GM18507 (cell line): Measurements from ENCODE around the gene SH3BP5.

ENCODE experiments used
- DNase-seq: peaks from one replicate; pipeline ENCODE4 v3.0.0; 2011; ENCODE audit warnings: low read depth; ENCODE audit not compliant: insufficient read length; ENCODE audit errors: extremely low spot score
- FAIRE-seq: peaks from 2 replicates; lab custom pipeline; 2011; peaks lifted over from hg19 to GRCh38; lab: Jason Lieb, UNC

SH3BP5 gene

DNA sequence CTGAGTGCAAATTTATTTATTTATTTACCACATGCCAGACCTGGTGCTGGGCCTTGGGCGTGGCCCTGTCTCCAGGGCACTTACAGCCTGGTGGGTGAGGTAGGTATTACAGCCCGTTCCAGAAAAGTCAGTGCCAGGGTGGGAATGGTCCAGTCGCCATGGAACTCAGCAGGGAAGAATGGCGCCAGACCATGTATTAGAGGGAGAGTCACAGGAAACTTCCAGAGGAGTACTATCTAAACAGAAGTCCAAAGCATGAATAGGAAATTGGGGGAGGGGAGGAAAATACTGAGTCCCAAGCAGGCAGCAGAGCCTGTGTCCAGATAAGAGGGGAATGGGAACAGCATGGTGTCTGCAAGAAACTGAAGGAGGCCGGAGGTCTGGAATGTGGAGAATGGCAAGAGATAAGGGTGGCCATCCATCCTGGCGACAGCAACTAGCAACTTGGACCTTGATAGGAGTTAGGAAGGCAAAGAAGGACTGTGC lies 27.0 kb downstream of the SH3BP5 start:
- FAIRE-seq (no peak), DNase-seq (no peak)

DNA sequence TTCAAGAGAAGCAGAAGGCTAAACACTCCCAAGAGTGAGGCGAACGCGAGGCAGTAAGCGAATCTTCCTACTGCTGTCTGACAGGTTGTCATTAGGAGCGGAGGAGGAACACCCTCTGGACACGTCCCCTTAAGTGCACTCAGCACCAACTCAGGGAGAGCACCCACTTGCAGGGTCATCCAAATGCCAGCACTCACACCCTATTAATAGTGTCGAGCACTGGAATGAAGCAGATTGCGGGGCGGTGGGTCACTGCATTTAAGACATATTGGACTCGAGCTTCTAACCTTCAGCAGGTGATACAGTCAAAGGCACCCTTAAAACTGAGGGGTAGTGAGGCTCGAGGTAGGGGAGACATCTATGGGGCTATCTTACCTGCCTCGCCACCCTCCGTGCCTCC lies 28.7 kb downstream of the SH3BP5 start:
- DNase-seq: no peak
- no peak for FAIRE-seq

DNA sequence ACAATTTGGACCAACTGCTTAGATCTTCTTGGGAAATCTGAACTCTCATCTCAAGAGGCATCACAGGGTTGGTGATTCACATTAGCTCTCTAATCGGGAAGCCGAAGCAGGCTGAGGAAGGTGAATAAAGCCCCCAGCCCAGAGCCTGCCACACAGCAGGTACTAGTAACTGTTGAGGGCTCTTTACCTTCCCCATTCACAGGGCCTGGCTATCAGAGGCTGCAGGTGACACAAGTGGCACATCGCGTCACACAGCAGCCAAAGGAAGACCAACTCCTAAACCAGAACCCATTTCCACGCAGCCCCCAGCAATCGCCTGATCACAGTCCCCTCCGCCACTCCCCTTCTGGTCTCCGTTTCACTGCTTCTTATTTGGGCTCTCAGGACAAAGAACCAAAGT lies 29.2 kb downstream of the SH3BP5 start:
- FAIRE-seq (no peak), DNase-seq (no peak)

DNA sequence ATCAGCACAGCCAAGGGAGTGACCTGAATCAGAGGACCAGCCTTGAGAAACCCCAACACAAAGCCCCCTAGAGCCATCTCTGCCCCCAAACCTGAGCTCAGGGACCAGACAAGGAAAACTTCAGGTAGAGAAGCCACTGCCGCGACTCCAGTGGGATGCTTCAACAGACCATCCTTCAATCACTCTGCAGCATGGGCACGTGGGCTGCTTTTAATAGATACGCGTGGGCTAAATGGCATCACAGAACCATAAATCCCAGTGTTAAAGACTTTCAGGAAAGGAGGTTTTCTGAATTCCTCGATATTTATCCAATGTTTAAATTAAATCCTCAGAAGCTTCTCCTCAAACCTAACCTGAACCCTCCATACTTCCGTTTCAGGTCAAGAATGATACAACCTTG lies 30.6 kb downstream of the SH3BP5 start:
- FAIRE-seq (no peak), DNase-seq (no peak)

GRCh38 chr3:15300323-15301078 lies 31.9 kb downstream of the SH3BP5 start:
- no peak for FAIRE-seq

DNA sequence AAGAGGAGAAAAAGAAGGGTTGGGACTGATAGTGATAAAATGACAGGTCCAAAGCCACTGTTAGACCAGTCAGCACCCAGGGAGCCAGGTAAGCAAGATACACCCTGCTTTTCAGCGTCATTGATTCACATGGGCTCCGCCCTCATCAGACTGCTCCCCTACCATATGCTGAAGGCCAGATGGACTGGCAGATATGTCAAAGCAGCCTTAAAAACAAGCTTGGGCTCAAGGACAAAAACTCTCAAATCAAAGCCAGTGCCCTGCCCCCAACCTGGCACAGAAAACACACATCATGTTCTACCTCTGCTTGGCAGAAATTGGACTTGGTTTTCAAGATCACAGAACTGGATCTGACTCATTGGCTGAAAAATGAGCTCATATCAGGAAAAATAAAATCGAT lies 33.4 kb downstream of the SH3BP5 start:
- DNase-seq (no peak), FAIRE-seq (no peak)

More at GRCh38 chr3:15300323-15301078, 31.9 kb downstream of the SH3BP5 start:
- DNase-seq: no peak

DNA sequence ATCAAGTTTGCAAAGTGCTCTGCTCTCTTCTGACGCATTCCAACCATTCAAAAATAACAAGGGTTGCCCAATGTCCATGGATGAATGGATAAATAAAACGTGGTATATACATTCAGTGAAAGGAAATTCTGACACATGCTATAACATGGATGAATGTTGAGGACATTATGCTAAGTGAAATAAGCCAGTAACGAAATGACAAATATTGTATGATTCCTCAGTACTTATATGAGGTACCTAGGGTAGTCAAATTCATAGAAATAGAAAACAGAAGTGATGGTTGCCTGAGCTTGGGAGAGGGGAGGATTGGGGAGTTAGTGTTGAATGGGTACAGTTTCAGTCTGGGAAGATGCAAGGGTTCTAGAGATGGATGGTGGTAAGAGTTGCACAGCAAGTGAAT lies 33.9 kb downstream of the SH3BP5 start:
- no peak for FAIRE-seq

DNA sequence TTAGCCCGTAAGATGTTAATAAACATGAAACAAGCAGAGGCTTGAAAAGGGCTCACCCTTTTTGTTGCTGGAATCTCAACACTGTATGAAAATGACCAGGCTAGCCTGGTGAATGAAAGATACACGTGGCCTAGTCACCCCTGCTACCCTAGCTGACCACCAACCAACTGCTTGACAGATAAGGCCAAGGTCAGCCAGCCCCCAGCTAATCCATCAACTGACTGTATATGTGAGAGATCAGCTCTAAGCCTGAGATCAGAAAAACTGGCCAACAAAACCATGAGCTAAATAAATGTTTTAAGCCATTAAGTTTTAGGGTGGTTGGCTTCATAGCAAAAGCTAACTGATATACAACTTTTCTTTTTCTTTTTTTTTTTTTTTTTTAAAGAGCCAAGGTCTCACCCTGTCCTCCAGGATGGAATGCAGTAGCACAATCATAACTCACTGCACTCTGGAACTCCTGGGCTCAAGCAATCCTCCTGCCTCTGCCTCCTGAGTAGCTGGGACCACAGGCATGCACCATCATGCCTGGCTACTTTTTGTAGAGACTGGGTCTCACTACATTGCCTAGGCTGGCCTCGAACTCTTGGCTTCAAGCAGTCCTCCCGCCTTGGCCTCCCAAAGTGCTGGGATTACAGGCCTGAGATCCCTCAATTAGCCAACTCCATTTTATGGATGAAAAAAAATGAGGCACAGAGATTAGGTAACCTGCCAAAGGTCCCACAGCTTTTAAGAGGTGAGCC lies 34.6 kb downstream of the SH3BP5 start:
- no peak for DNase-seq
- FAIRE-seq: no peak

More for the DNA sequence above, 33.9 kb downstream of the SH3BP5 start:
- no peak for DNase-seq

GRCh38 chr3:15295506-15295905 lies 36.9 kb downstream of the SH3BP5 start:
- FAIRE-seq (peak; percentile 41), DNase-seq (no peak)

GRCh38 chr3:15294929-15295328 lies 37.5 kb downstream of the SH3BP5 start:
- no peak for FAIRE-seq

DNA sequence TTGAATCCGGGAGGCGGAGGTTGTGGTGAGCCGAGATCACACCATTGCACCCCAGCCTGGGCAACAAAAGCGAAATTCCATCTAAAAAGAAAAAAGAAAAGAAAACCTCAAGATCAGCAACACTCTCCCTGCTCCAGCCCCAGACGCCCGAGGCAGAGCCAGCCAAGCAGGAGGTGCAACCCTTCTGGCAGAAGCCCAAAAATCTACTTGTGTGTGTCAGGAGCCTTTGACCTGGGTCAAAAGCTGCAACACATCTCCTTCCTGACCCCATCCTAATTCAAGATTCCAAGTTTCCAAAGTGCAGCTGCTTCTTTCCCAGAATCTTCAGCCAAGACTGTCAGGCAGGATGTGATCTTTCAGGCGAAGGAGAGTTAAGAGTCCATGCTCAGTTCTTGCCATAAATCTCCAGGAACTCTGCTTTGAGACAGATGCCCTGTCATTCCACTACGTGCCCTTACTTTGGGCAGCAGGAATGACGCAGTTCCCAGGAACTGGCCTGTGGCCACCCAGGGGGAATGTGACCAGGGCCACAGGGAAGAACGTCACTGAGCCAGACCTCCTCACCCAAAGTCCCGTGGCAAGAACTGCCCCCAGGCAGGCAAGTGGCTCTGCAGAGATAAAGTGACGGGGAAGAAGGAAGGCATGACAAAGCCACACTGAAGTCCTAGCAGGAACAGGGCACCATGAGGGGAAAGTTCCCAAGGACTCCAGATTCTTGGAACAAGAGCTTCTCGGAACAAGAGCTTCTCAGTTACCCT lies 39.4 kb downstream of the SH3BP5 start:
- no peak for FAIRE-seq
- DNase-seq: no peak

More at GRCh38 chr3:15294929-15295328, 37.5 kb downstream of the SH3BP5 start:
- no peak for DNase-seq

DNA sequence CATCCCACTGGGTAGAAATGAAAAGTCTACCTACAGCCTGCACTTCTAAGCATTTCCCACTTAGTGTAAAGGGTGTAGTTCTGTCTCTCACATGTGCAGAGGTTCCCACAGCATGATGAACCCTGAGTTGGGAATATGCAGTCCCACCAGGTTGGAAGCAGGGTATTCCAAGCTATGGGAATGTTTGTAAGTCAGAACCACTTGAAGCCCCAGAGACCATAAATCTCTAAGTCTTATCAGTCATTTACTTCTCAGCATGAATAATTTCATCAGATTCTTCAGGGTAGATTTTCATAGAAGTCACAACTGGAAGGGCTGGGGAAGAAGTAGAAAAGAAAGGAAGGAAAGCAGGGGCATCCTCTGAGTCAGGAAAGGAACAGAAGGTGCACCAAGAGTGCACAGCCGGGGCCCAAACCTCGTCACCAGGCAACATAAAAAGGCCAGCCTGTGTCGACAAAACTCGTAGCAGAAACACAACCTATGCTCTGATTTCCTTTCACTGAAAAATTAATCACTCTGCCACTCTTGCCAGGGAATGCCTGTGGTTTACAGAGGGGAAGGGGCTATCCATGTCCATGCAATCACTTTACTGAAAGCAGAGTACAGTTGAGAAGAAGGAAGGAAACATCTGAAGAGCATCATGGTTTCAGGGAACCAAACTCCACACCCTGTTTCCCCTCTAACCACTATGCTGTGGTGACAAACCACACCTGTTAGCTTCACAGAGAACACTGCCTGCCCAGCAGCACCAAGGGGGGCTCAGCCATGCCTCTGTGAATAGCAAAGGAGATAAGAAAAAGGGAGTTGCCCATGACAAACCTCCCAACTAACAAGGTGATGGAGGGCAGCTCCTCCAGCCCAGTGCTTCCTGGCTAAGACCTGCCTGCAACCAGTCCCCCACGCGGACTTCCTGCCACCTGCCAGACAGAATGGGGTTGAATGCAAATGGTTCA lies 40.5 kb downstream of the SH3BP5 start:
- peak; percentile 43 for DNase-seq
- peak; percentile 88 for FAIRE-seq

DNA sequence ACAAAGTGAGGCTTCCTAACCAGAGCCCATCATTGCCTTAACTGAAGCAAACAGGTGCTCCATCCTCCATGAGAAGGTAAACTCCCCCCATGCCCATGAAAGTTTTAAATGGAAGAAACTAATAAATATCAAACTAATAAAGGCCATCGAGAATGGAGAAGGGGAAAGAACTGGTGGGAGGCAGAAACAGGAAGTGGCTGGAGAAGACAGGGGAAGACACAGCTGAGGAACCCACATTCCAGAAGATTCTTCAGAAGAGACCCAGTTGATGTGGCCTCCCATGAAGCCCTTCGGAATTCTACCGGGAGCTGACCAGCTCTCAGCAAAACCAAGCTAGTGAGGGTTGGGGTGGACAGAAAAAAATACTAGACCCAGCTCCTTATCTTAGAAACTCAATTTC lies 41.6 kb downstream of the SH3BP5 start:
- DNase-seq (no peak), FAIRE-seq (no peak)

- no peak for DNase-seq
- FAIRE-seq: no peak
These were observed 42.7 kb downstream of the SH3BP5 start for GRCh38 chr3:15289661-15290060.

DNA sequence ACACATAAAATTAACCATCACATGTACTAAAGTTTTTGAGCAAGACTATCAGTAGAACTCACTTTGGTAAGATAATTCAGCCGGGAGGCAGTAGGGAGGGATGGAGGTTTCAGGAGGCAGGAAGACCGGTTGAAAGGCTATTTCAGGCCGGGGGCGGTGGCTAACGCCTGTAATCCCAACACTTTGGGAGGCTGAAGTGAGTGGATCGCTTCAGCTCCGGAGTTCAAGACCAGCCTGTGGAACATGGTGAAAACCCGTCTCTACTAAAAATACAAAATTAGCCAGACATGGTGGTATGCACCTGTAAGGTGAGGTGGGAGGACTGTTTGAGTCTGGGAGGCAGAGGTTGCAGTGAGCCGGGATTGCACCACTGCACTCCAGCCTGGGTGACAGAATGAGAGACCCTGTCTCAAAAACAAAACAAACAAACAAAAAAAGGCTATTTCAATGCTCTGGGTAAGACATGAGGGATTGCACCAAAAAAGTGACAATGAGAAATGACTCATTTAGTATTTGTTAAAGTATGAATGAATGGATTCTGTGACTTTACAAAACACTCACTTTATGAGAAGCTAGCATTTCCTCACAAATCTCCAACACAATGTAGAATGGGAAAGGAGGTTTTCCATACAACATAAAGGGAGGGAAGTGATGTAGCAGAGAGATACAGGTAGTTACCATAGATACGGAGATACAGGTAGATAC lies 43.9 kb downstream of the SH3BP5 start:
- FAIRE-seq (no peak), DNase-seq (no peak)

DNA sequence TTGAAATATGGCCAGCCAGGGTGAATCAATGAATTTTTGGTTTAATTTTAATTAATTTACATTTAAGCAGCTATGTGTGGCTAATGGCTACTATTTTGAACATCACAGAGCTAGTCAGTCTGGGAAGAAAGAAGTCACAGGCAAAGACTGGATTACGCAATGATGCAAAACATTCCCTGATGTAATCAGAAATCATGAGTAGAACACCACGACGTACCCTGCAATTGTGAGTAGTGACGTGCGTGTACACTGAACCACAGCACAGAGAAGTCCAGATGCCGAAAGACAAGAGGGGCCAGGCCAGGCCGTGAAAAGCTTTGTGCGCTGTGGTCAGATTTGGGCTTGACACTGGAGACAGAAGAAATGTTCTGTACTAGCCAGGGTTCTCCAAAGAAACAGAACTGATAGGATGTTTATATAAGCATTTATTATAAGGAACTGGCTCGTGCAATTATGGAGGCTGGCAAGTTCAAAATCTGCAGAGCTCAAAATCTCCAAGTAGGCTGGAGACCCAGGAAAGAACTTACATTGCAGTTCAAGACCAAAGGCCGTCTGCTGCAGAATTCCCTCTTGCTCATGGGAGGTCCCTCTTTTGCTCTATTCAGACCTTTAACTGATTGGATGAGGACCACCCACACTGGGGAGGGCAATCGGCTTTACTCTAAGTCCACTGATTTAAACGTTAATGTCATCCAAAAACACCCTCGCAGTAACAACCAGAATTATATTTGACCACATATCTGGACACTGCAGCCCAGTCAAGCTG lies 44.6 kb downstream of the SH3BP5 start:
- no peak for DNase-seq
- FAIRE-seq: no peak

DNA sequence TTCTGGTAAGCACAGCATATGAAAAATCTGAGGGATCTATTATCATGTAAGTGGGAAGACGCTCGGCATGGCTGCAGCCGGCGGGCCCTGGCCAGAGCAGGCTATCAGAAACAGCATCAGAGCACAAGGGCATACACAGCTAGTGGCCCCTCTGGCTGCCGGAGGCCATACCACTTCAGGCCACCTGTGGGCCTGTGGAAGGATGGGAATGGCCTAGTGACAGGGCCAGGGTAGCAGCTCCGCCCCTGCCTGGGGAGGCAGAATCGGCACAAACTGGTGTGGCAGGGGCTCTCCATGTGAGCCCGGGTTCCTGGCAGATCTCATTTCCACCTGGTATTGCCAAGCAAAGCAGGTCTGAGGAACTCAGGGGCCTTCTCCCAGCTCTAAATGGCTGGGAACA lies 46.4 kb downstream of the SH3BP5 start:
- FAIRE-seq (no peak), DNase-seq (no peak)
